ENCODE data around the gene IL12RB1.
A peak's percentile ranks its signal among the peaks of the same experiment; 100 is the strongest.
"Not testable (repeated sequence)": the region's sequence is repeated elsewhere in the genome, so short reads cannot be mapped to it uniquely, and the experiment has no call there.

Gene IL12RB1

GRCh38 chr19:18110609-18111232 lies 24.0 kb upstream of the IL12RB1 start:
- no peak for DNase-seq

- no peak for DNase-seq
Measured at GRCh38 chr19:18109733-18110608, 23.2 kb upstream of the IL12RB1 start.

GRCh38 chr19:18109341-18109732 lies 22.6 kb upstream of the IL12RB1 start:
- no peak for DNase-seq

- DNase-seq: no peak
Measured at GRCh38 chr19:18108897-18109296, 22.2 kb upstream of the IL12RB1 start.

- DNase-seq: no peak
Measured at GRCh38 chr19:18107235-18107634, 20.5 kb upstream of the IL12RB1 start.

GRCh38 chr19:18105259-18105658 lies 18.5 kb upstream of the IL12RB1 start:
- not testable (repeated sequence) for DNase-seq

- no peak for DNase-seq
Measured at GRCh38 chr19:18104793-18105131, 18.0 kb upstream of the IL12RB1 start.

- peak; percentile 21 for DNase-seq
Measured at GRCh38 chr19:18102916-18103542, 16.3 kb upstream of the IL12RB1 start.

- DNase-seq: no peak
Measured at GRCh38 chr19:18101268-18101667, 14.5 kb upstream of the IL12RB1 start.

GRCh38 chr19:18100710-18101109 lies 14.0 kb upstream of the IL12RB1 start:
- DNase-seq: no peak

GRCh38 chr19:18099623-18099995 lies 12.9 kb upstream of the IL12RB1 start:
- no peak for DNase-seq

- no peak for DNase-seq
Measured at GRCh38 chr19:18098891-18099622, 12.3 kb upstream of the IL12RB1 start.

- DNase-seq: no peak
Measured at GRCh38 chr19:18097993-18098890, 11.5 kb upstream of the IL12RB1 start.

- no peak for DNase-seq
Measured at GRCh38 chr19:18097217-18097992, 10.7 kb upstream of the IL12RB1 start, which contains the start of gene MAST3. Gene MAST3, plus strand, starts transcription at chr19:18097778. Its CDS starts 15 bp downstream, at chr19:18097793.

- no peak for DNase-seq
Measured at GRCh38 chr19:18096258-18096657, 9.5 kb upstream of the IL12RB1 start.

- no peak for DNase-seq
Measured at GRCh38 chr19:18093439-18094161, 6.9 kb upstream of the IL12RB1 start.

- DNase-seq: no peak
Measured at GRCh38 chr19:18091217-18091608, 4.5 kb upstream of the IL12RB1 start.

- DNase-seq: no peak
Measured at GRCh38 chr19:18090545-18091216, 3.9 kb upstream of the IL12RB1 start.

GRCh38 chr19:18089726-18090125 lies 3.0 kb upstream of the IL12RB1 start:
- DNase-seq: no peak

- not testable (repeated sequence) for DNase-seq
Measured at GRCh38 chr19:18089096-18089541, 2.4 kb upstream of the IL12RB1 start.
